Mucosa of descending colon (tissue), 3 donors: Measurements from ENCODE around the gene MSI2. TPM values are rescaled to one million over a fixed set of nuclear protein-coding genes. Genes with fewer than 3 reads are reported as not detected.

ENCODE experiments used
- ATAC-seq: fragments of 200-7000 bp; cut with Tn5 transposase; one replicate; pipeline ENCODE4 v1.9.1; 2020; ENCODE audit warnings: mild to moderate bottlenecking, moderate library complexity
- DNase-seq, 3 donors: peaks; one replicate each; pipeline ENCODE4 v3.0.0-alpha.2; 2020
- H3K36me3 ChIP-seq: fragments of 200-600 bp; one replicate; pipeline ENCODE4 v1.8.0; 2021; ENCODE audit warnings: low read depth, mild to moderate bottlenecking
- H3K4me1 ChIP-seq: fragments of 200-600 bp; one replicate; pipeline ENCODE4 v1.8.0; 2021; ENCODE audit warnings: low read depth, mild to moderate bottlenecking
- H3K4me3 ChIP-seq: fragments of 200-600 bp; one replicate; pipeline ENCODE4 v1.8.0; 2021; ENCODE audit warnings: mild to moderate bottlenecking
- H3K9me3 ChIP-seq: fragments of 200-600 bp; one replicate; pipeline ENCODE4 v1.8.0; 2021; ENCODE audit warnings: mild to moderate bottlenecking
- intact Hi-C, 2 donors: fragments of 100-400 bp; cut with DNase I in 1 of 2; cut with micrococcal nuclease in 1 of 2; formaldehyde crosslinking; loops; one replicate each; pipeline versions ENCODE4 v1.11.0 to v1.11.1; 2022; cut with DNase I, micrococcal nuclease
- total RNA-seq, 3 donors: library from RNA; stranded (reverse); fragmentation: NEBNext Ultra II Directional in 2 of 3; extraction: Animal tissue kit (Norgen Biotek cat#: 25700) in 2 of 3; gene quantifications; one replicate each; pipeline versions ENCODE4 v1.2.1 to v1.2.4, GENCODE V29; 2021 to 2023
- TF ChIP-seq, protein P1 (sequence below): fragments of 200-600 bp; IDR thresholded peaks from one replicate; pipeline ENCODE4 v1.8.0; 2022; ENCODE audit warnings: antibody characterized with exemption, mild to moderate bottlenecking
- donor health status: DM: no; HTN: no; CAD: no; lungs with moderate emphysema.
- donor health status: DM: no; HTN: no; CAD: no.
- donor health status: DM: no; HTN: yes; CAD: no.

Gene MSI2
- total RNA-seq, 3 donors from 2014 or later: 60.0 to 72.6 (median 65.7) TPM

DNA sequence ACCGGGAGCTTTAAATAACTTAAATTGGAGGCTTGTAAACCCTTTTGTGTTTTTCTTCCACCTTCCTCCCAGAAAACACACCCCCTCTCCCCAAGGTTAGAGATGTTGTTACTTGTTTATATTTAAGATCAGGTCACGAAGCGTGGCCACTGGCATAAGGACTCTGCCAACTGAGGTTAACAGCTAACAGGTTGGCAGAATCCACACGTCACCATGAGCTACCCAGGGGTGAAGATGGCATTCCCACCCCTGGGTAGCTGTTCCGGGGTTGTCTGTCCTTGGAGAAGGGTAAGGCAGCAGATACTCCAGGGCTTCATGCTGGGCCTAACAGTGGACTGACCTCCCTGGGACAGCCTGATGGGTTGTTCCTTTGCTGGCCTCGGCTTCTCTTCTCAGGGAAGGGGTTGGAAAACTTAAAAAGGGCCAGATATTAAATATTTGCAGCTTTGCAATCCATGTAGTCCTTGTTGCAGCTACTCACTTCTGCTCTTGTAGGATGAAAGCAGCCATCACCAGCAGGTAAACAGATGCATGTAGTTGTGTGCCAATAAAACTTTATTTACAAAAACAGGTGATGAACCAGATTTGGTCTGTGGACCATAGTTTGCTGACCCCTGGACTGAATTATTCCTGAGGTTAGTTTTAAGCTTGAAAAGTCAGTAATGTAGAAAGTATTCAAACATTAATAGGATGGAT lies 148.6 kb downstream of the MSI2 start:
- Histone ChIP-seq H3K36me3 (no peaks in the 10 kb centered on the region), H3K4me3 (no peak overlapping the region), H3K9me3 (no peaks in the 10 kb centered on the region), H3K4me1 (peaks cover 31% of the 10 kb centered on the region)
- ATAC-seq: no peak
- intact Hi-C loops: no loop called here
- no peak for DNase-seq
- TF ChIP-seq, protein P1, sequence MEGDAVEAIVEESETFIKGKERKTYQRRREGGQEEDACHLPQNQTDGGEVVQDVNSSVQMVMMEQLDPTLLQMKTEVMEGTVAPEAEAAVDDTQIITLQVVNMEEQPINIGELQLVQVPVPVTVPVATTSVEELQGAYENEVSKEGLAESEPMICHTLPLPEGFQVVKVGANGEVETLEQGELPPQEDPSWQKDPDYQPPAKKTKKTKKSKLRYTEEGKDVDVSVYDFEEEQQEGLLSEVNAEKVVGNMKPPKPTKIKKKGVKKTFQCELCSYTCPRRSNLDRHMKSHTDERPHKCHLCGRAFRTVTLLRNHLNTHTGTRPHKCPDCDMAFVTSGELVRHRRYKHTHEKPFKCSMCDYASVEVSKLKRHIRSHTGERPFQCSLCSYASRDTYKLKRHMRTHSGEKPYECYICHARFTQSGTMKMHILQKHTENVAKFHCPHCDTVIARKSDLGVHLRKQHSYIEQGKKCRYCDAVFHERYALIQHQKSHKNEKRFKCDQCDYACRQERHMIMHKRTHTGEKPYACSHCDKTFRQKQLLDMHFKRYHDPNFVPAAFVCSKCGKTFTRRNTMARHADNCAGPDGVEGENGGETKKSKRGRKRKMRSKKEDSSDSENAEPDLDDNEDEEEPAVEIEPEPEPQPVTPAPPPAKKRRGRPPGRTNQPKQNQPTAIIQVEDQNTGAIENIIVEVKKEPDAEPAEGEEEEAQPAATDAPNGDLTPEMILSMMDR: no peak

DNA sequence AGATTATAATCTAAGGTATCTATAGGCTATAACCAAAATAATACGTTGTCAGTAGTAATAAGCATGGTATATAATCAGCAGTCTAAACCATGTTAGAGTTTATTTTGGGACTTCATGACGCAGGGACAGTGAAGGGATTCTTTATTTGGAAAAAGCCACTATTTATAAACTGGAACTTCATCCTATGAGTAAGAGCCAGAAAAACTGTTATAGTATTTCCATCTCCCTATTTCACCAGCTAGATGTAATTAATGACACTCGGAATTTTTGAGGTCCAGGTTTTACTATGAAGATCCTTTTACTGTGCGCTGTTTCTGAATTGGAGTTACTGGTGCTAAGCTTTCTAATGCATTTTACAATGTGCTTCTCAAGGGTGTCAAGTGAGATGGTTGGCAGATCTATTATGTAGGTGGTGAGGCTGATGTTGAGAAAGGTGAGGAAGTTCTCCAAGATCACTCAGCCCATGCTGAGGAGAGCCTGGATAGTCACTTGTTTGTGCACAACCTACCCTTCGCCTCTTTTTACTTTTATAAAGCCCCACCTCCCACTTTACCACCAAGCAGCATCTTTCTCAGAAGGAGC lies 149.3 kb downstream of the MSI2 start:
- peaks cover 31% of the 10 kb centered on the region for H3K4me1 ChIP-seq
- no peak overlapping the region for H3K4me3 ChIP-seq
- H3K9me3 ChIP-seq: no peaks in the 10 kb centered on the region
- DNase-seq (no peak), ATAC-seq (no peak)
- TF ChIP-seq, protein P1: no peak
- intact Hi-C loops: no loop called here
- H3K36me3 ChIP-seq: no peaks in the 10 kb centered on the region

DNA sequence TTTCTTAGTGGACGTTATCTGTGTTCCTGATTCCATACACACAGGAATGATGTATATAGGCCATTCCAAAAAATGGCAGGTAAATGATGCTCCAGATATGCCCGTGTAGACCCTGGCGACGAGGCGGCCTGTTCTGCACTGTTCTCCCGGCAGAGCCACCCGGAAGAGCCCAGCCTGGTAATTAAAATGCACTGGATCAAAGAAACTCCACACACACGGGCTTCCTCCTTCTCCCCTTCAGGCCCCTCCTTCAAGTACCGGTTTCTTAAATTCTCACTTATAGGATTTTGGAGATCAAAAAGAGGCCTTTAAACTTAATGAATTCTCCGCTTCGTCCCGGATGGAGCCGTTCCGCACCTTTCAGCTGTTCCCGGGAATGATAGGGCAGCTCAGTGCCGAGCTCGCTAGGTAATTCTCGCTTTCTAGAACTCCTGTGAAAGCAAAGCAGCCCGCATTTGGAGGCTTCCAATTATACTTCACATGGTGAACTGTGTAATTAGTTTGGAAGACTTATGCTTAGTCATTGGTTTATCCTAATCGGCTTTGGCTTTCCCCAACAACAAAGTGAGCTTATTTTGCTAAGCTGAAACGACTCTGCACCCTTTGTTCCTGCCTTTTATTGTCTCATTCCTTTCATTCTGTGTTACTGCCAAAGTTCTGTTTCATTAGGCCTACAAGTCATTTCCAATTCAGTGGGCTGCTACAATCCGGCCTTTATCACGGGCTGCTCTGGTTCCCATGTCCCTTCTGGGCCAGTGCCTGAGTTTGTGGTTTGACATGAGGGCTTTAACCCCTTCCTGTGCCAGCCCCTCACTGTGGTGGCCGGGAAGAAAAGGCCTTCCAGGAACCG lies 150.0 kb downstream of the MSI2 start:
- Histone ChIP-seq H3K4me3 (no peak overlapping the region), H3K4me1 (peaks cover 31% of the 10 kb centered on the region), H3K9me3 (no peaks in the 10 kb centered on the region), H3K36me3 (no peaks in the 10 kb centered on the region)
- DNase-seq (no peak), ATAC-seq (no peak)
- TF ChIP-seq, protein P1: no peak
- intact Hi-C loops: no loop called here

DNA sequence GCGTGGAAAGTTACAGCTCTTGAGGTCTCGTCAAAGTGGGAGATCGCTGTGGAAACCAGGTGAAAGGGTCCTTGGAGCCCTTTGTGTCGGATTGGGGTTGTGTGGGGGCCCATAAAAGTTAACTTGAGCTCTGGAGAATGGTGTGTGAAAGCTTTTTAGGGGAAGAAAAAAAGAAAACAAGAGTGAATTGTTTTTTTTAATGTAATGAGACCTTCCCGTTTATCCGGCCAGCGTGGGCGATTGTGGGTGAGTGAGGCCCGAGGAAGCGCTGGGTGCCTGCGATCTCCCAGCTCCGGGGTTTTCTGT lies 150.6 kb downstream of the MSI2 start:
- Histone ChIP-seq H3K4me3 (no peak overlapping the region), H3K36me3 (no peaks in the 10 kb centered on the region), H3K9me3 (no peaks in the 10 kb centered on the region), H3K4me1 (peaks cover 31% of the 10 kb centered on the region)
- intact Hi-C loops: no loop called here
- TF ChIP-seq, protein P1: no peak
- ATAC-seq (no peak), DNase-seq (no peak)

DNA sequence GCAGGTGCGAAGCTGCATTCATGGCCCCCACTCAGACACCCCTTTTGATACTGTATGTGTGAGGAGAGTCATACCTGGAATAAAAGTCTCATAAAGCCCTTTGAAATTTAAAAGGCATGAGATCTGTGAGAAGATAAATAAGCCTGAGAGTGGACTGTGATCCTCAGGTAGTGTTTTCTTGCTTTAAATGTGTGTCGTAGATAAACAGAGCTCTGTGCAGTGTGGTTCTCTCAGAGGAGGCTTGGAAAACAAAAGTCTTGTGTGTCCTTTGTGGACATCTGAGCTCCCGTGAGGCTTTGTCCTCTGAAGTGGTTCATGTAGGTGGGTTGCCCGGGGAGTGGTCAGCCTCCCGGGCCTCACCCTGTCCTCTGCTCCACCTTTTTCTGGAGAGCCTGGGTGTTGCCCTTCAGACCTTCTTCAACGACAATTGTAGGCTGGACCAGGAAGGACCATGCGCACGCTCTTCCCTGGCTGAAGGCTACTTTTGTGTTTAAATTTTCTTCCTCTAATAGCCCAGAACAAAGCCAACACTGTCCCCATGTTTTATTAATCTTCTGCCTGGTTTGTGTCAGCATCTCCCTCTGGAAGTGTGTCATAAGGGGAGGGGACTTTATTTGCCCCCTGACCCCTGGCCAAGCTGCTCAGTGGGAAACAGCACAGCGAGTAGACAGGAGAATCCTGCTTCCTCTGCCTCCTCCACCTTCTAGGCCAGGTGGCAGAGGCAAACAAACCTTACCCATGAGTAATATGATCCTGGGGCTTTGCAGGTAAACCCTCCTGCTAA lies 151.2 kb downstream of the MSI2 start:
- TF ChIP-seq, protein P1: no peak
- DNase-seq (peak; percentile 66 to 74 (median 73)), ATAC-seq (peak; percentile 88)
- H3K9me3 ChIP-seq: no peaks in the 10 kb centered on the region
- intact Hi-C loops: no loop called here
- H3K4me1 ChIP-seq: peaks cover 31% of the 10 kb centered on the region
- no peaks in the 10 kb centered on the region for H3K36me3 ChIP-seq
- H3K4me3 ChIP-seq: no peak overlapping the region
